NOMO-1 (cell line): ENCODE measurements around the gene DDX50.
A peak's percentile ranks its signal among the peaks of the same experiment; 100 is the strongest.
"Not testable (repeated sequence)": the region's sequence is repeated elsewhere in the genome, so short reads cannot be mapped to it uniquely, and the experiment has no call there.

Experiments used
- DNase-seq, 2 experiments: peaks; one replicate each; lab custom pipeline; 2025; ENCODE audit not compliant: unreplicated experiment in 2 of 2; lab: John Stamatoyannopoulos, UW

The DDX50 gene

GRCh38 chr10:68900427-68901104 lies 549 bp upstream of the DDX50 start:
- DNase-seq = peak in 1 of 2 experiments; percentile 78

GRCh38 chr10:68902382-68902781 lies 1.3 kb downstream of the DDX50 start:
- DNase-seq = no peak

GRCh38 chr10:68924593-68924992 lies 23.5 kb downstream of the DDX50 start:
- no peak for DNase-seq

- DNase-seq = no peak
Measured at GRCh38 chr10:68925489-68925888, 24.4 kb downstream of the DDX50 start.

GRCh38 chr10:68929157-68929556 lies 28.0 kb downstream of the DDX50 start:
- DNase-seq = not testable (repeated sequence)

- not testable (repeated sequence) for DNase-seq
Measured at GRCh38 chr10:68929888-68930287, 28.8 kb downstream of the DDX50 start.

GRCh38 chr10:68932860-68933259 lies 31.7 kb downstream of the DDX50 start:
- DNase-seq = not testable (repeated sequence)

- DNase-seq = no peak
Measured at GRCh38 chr10:68934994-68935393, 33.9 kb downstream of the DDX50 start.

GRCh38 chr10:68938117-68938516 lies 37.0 kb downstream of the DDX50 start:
- no peak for DNase-seq

- DNase-seq = no peak
Measured at GRCh38 chr10:68938884-68939283, 37.8 kb downstream of the DDX50 start.

GRCh38 chr10:68940917-68941316 lies 39.8 kb downstream of the DDX50 start:
- DNase-seq = not testable (repeated sequence)

- no peak for DNase-seq
Measured at GRCh38 chr10:68950598-68950997, 49.5 kb downstream of the DDX50 start.

GRCh38 chr10:68954904-68955303 lies 53.8 kb downstream of the DDX50 start:
- DNase-seq = no peak

- peak in 1 of 2 experiments; percentile 77 for DNase-seq
Measured at GRCh38 chr10:68955355-68955831, 54.3 kb downstream of the DDX50 start.

- DNase-seq = peak; percentile 83 to 91
Measured at GRCh38 chr10:68955832-68956532, 54.9 kb downstream of the DDX50 start, which contains the start of gene DDX21. Gene DDX21, plus strand, starts transcription at chr10:68956170. Its CDS starts 56 bp downstream, at chr10:68956226.

- DNase-seq = no peak
Measured at GRCh38 chr10:68957284-68957615, 56.1 kb downstream of the DDX50 start.

- no peak for DNase-seq
Measured at GRCh38 chr10:68957654-68958053, 56.5 kb downstream of the DDX50 start.

GRCh38 chr10:68959695-68960527 lies 58.8 kb downstream of the DDX50 start:
- no peak for DNase-seq

GRCh38 chr10:68963151-68963550 lies 62.0 kb downstream of the DDX50 start:
- no peak for DNase-seq

- DNase-seq = no peak
Measured at GRCh38 chr10:68973975-68974374, 72.9 kb downstream of the DDX50 start.

GRCh38 chr10:68975936-68976473 lies 74.9 kb downstream of the DDX50 start:
- DNase-seq = not testable (repeated sequence)
